Measurements from ENCODE around the gene CEP44. TPM values are rescaled to one million over a fixed set of nuclear protein-coding genes. Genes with fewer than 3 reads are reported as not detected.

Gene CEP44
- total RNA-seq, 4 donors from 2014 or later = 3.1 to 12.9 (median 7.5) TPM

DNA sequence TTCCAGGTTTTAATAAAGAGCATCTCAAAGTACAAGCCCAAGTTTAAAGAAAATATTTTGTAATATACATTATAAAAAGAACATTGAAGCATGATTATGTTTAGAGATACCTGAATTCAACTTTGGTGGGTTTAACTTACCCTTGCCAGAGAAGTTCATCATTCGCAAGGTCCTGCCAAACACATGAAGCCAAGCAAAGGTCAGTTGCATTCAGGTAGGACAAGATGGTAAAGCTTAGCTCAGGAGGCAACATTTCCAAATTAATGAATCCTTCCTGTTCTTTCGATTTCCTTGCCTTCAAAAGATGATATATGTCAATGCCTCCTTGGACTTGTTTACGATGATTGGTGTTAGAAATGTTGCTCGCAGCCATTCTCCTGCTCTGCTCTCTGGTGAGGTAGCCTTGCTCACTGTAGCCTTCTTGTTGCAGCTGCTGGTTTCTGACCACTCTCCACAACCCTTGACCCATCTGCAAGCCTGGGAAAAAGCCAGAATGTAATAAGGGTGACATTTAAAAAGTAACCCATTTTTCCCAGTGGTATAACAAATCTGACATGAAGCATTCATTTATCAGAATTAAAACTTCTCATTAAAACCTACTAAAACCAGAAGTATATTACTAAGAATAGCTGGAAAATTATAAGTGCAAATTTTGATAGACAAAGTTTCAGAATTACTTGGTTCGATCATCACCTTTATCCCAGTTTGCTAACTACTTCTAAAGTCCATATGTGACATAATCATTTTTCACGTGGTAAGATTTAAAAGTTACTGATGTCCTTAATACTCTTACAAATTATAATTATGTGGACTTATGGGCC lies 20.9 kb upstream of the CEP44 start:
- Histone ChIP-seq H3K36me3 (peaks cover 0 to 2% of the 10 kb centered on the region in 2 donors), H3K27ac (no peak overlapping the region), H3K27me3 (no peaks in the 10 kb centered on the region), H3K9me3 (no peaks in the 10 kb centered on the region), H3K4me3 (no peak overlapping the region), H3K4me1 (peaks cover 12 to 23% of the 10 kb centered on the region in 2 donors)
- intact Hi-C loops (cut with DNase I; ENCODE audit: low total_unique reads) (no loop called here), in situ Hi-C loops (cut with MboI; ENCODE audit: low sequenced_read_pairs in 4 of 4) (no loop called here)
- ATAC-seq (no peak), DNase-seq (no peak)
- TF ChIP-seq POLR2A (IDR thresholded peaks at IDR 0.05) = no peak
- TF ChIP-seq, protein P1, sequence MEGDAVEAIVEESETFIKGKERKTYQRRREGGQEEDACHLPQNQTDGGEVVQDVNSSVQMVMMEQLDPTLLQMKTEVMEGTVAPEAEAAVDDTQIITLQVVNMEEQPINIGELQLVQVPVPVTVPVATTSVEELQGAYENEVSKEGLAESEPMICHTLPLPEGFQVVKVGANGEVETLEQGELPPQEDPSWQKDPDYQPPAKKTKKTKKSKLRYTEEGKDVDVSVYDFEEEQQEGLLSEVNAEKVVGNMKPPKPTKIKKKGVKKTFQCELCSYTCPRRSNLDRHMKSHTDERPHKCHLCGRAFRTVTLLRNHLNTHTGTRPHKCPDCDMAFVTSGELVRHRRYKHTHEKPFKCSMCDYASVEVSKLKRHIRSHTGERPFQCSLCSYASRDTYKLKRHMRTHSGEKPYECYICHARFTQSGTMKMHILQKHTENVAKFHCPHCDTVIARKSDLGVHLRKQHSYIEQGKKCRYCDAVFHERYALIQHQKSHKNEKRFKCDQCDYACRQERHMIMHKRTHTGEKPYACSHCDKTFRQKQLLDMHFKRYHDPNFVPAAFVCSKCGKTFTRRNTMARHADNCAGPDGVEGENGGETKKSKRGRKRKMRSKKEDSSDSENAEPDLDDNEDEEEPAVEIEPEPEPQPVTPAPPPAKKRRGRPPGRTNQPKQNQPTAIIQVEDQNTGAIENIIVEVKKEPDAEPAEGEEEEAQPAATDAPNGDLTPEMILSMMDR (IDR thresholded peaks at IDR 0.05 in 4 of 5, conservative IDR thresholded peaks at IDR 0.05 in 1 of 5) = no peak

DNA sequence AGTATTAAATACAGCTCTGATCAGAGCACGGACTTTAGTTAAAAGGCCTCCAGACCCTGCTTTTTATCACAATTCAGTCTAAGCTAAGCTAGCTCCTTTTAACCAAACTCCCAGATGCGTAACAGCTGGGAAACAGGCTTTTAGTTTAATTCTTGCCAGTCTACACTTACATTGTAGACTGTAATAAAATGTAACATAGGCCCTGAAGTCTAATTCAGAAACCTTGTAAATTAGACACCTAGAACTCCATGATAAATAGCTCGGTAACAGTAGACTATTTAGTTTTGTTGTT lies 20.3 kb upstream of the CEP44 start:
- DNase-seq = no peak
- intact Hi-C loops (cut with DNase I; ENCODE audit: low total_unique reads) (no loop called here), in situ Hi-C loops (cut with MboI; ENCODE audit: low sequenced_read_pairs in 4 of 4) (no loop called here)
- H3K4me1 ChIP-seq = peaks cover 12 to 23% of the 10 kb centered on the region in 2 donors
- H3K9me3 ChIP-seq = no peaks in the 10 kb centered on the region
- no peak for ATAC-seq
- TF ChIP-seq POLR2A (IDR thresholded peaks at IDR 0.05) = no peak
- TF ChIP-seq, protein P1 (IDR thresholded peaks at IDR 0.05 in 4 of 5, conservative IDR thresholded peaks at IDR 0.05 in 1 of 5) = no peak
- no peak overlapping the region for H3K27ac ChIP-seq
- no peaks in the 10 kb centered on the region for H3K36me3 ChIP-seq
- no peak overlapping the region for H3K4me3 ChIP-seq
- H3K27me3 ChIP-seq = no peaks in the 10 kb centered on the region

DNA sequence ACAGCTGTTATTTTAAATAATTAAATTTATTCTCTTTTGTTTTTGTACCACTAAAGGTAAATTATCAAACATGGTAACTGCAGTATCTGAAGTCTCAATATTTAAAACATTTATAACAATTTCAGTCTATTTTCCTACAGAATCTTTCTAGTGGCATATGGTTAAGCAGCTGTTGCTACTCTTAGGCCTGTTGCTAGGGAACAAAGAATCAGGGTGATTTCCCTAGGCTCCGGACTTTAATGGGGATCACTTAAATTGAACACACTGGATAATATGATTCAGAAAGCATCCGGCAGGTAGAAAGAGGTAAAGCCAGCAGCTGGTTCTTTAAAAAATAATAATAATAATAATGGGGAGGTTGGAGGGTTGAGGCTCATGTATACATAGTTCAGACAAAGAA lies 17.8 kb upstream of the CEP44 start:
- Histone ChIP-seq H3K4me3 (no peak overlapping the region), H3K27me3 (no peaks in the 10 kb centered on the region), H3K27ac (no peak overlapping the region), H3K4me1 (peaks cover 12 to 23% of the 10 kb centered on the region in 2 donors), H3K36me3 (no peaks in the 10 kb centered on the region), H3K9me3 (no peaks in the 10 kb centered on the region)
- in situ Hi-C loops (cut with MboI; ENCODE audit: low sequenced_read_pairs in 4 of 4) (no loop called here), intact Hi-C loops (cut with DNase I; ENCODE audit: low total_unique reads) (no loop called here)
- ATAC-seq = no peak
- no peak for DNase-seq
- TF ChIP-seq, protein P1 (IDR thresholded peaks at IDR 0.05 in 4 of 5, conservative IDR thresholded peaks at IDR 0.05 in 1 of 5) = no peak

DNA sequence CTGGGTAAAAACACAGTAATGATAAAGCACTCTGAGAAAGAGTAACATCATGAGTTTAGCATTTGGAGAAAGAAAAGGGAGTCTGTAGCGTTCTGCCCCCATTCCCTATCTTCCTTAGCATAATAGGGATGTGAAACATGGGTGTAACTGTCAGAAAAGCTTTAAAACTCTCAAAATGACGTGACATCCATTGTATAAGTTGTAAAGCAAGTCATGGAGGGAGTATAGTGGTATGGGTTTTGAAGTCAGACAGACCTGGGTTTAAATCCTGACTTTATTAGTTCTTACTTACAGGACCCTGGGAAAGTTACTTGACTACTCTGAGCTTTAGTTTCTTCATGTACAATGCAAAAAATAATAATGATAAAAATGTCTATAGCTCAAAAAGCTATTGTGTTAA lies 17.3 kb upstream of the CEP44 start:
- intact Hi-C loops (cut with DNase I; ENCODE audit: low total_unique reads) = no loop called here
- in situ Hi-C loops (cut with MboI; ENCODE audit: low sequenced_read_pairs in 4 of 4) = no loop called here
- no peak for ATAC-seq
- H3K4me1 ChIP-seq = peaks cover 12 to 23% of the 10 kb centered on the region in 2 donors
- no peaks in the 10 kb centered on the region for H3K36me3 ChIP-seq
- no peaks in the 10 kb centered on the region for H3K27me3 ChIP-seq
- no peak for DNase-seq
- TF ChIP-seq POLR2A (IDR thresholded peaks at IDR 0.05) = no peak
- TF ChIP-seq, protein P1 (IDR thresholded peaks at IDR 0.05 in 4 of 5, conservative IDR thresholded peaks at IDR 0.05 in 1 of 5) = no peak
- no peak overlapping the region for H3K27ac ChIP-seq
- no peaks in the 10 kb centered on the region for H3K9me3 ChIP-seq
- H3K4me3 ChIP-seq = no peak overlapping the region

DNA sequence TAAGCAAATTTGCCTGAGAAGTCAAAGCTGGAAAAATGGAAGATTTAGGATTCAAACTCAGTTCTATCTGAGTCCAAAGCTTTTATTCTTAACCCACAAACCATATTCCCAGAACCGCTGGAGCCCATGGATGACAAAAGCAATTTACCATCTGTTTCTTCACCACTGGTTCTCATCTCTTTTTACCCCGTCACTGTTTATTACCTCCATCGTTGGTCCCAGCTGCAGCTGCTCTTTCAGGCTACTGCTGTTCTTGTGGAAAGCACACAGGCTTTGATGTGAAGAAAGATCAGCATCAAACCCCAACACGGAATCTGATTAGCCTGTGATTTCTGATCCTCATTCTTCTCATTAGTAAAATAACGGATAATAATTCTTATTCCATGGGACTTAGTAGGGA lies 9.8 kb upstream of the CEP44 start:
- Histone ChIP-seq H3K27ac (no peak overlapping the region), H3K27me3 (no peaks in the 10 kb centered on the region), H3K4me3 (no peak overlapping the region), H3K4me1 (peaks cover 10 to 13% of the 10 kb centered on the region in 2 donors), H3K36me3 (no peaks in the 10 kb centered on the region), H3K9me3 (no peaks in the 10 kb centered on the region)
- in situ Hi-C loops (cut with MboI; ENCODE audit: low sequenced_read_pairs in 4 of 4) = no loop called here
- intact Hi-C loops (cut with DNase I; ENCODE audit: low total_unique reads) = loop anchor here (2.0 kb wide), 1 partner anchor 13 kb away; no protein-coding TSS in a partner anchor
- DNase-seq (no peak), ATAC-seq (no peak)
- no peak for TF ChIP-seq POLR2A (IDR thresholded peaks at IDR 0.05)
- TF ChIP-seq, protein P1 (IDR thresholded peaks at IDR 0.05 in 4 of 5, conservative IDR thresholded peaks at IDR 0.05 in 1 of 5) = no peak
